Kidney (tissue), 14 donors: ENCODE measurements around the gene SH2B2. TPM values are rescaled to one million over a fixed set of nuclear protein-coding genes. Genes with fewer than 3 reads are reported as not detected.
A peak's percentile ranks its signal among the peaks of the same experiment; 100 is the strongest.

Experiments
- DNase-seq, 5 donors: peaks; one replicate each; pipeline ENCODE4 v3.0.0-alpha.2; 2013 to 2020
- FAIRE-seq: peaks from 2 replicates; lab custom pipeline; 2012; peaks lifted over from hg19 to GRCh38; lab: Jason Lieb, UNC
- H3K27ac ChIP-seq, 2 donors: one replicate each; pipeline ENCODE4 v1.7.0; 2013; ENCODE audit warnings: low read depth in 2 of 2, low read length in 2 of 2, inconsistent platforms in 1 of 2
- H3K27me3 ChIP-seq: one replicate; pipeline ENCODE4 v1.7.1; 2013; ENCODE audit warnings: low read length, inconsistent platforms; ENCODE audit not compliant: control insufficient read depth, insufficient read depth
- H3K36me3 ChIP-seq, 3 donors: one replicate each; pipeline versions ENCODE4 v1.7.0 to v1.7.1; 2013; ENCODE audit warnings: low read length in 3 of 3, control low read depth in 1 of 3, inconsistent platforms in 1 of 3; ENCODE audit not compliant: insufficient read depth in 3 of 3, control insufficient read depth in 2 of 3
- H3K4me1 ChIP-seq, 3 donors: one replicate each; pipeline versions ENCODE4 v1.7.0 to v1.7.1; 2013; ENCODE audit warnings: low read length in 3 of 3, inconsistent platforms in 1 of 3, low read depth in 1 of 3; ENCODE audit not compliant: control insufficient read depth in 2 of 3, insufficient read depth in 2 of 3
- H3K4me3 ChIP-seq, 3 donors: one replicate each; pipeline versions ENCODE4 v1.7.0 to v1.8.1; 2013; ENCODE audit warnings: low read length in 3 of 3, control low read depth in 1 of 3, inconsistent platforms in 1 of 3
- H3K9ac ChIP-seq, 3 donors: one replicate each; pipeline versions ENCODE4 v1.7.0 to v1.7.1; 2013; ENCODE audit warnings: low read length in 3 of 3, control low read depth in 1 of 3, inconsistent platforms in 1 of 3
- H3K9me3 ChIP-seq, 3 donors: one replicate each; pipeline versions ENCODE4 v1.7.0 to v1.7.1; 2013; ENCODE audit warnings: low read length in 3 of 3, control low read depth in 1 of 3, inconsistent platforms in 1 of 3; ENCODE audit not compliant: control insufficient read depth in 2 of 3, insufficient read depth in 1 of 3
- CTCF ChIP-seq: IDR thresholded peaks from 3 replicates; pipeline ENCODE4 v1.5.1; 2012; ENCODE audit warnings: mild to moderate bottlenecking, moderate library complexity, borderline replicate concordance; ENCODE audit not compliant: insufficient read depth; ENCODE audit errors: extremely low read depth
- intact Hi-C: fragments of 100-400 bp; cut with DNase I; formaldehyde crosslinking; loops from one replicate; pipeline ENCODE4 v1.11.1; 2022
- polyA plus RNA-seq: library from polyadenylated mRNA; stranded (reverse); fragments of 350-450 nt; fragmentation: Illumina TruSeq; extraction: RNeasy Lipid Tissue Mini Kit (QIAGEN cat#74804); gene quantifications from one replicate; pipeline ENCODE4 v1.2.3, GENCODE V29; 2014; ENCODE audit warnings: low read depth, low replicate concordance; ENCODE audit not compliant: insufficient read depth
- total RNA-seq: library from RNA; stranded (reverse); fragmentation: NEBNext Ultra II Directional; extraction: Animal tissue kit (Norgen Biotek cat#: 25700); gene quantifications from one replicate; pipeline ENCODE4 v1.2.1, GENCODE V29; 2021
- donor health status: control.
- donor health status: control.
- donor health status: control.
- donor health status: control.
- donor health status: control.
- donor health status: DM: yes; HTN: yes; CAD: no.
- donor health status: Normal renal cell carcinoma (clear cell type).

The SH2B2 gene
- total and polyA plus RNA-seq, 2 donors from 2014 or later = 4.5 to 11.0 TPM

GRCh38 chr7:102304668-102305067 lies 18.0 kb downstream of the SH2B2 start:
- H3K27ac ChIP-seq = no peak overlapping the region

DNA sequence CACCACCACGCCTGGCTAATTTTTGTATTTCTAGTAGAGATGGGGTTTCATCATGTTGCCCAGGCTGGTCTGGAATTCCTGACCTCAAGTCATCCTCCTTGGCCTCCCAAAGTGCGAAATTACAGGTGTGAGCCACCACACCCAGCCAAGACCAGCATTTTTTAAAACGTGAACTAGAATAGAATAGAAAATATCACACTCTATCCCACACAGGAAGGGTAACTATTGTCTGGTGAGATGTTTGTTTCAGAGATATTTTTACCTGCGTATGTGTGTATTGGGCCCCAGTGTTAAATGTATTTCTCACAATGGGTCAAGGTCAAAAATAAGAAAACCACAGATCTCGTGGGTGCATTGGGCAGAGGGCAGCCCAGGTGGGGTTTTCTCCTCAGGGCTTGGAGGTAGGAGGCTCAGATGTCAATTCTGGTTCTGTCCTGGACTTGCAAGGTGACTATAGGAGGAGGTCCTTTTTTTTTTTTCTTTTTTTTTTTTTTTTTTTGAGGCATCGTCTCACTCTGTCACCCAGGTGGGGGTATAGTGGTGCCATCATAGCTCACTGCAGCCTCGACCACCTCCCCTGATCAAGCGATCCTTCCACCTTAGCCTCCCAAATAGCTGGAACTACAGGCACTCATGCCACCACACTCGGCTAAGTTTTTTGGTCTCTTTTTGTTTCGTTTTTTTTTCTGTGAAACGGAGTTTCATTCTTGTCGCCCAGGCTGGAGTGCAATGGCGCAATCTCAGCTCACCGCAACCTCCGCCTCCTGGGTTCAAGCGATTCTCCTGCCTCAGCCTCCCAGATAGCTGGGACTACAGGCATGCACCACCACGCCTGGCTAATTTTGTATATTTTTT lies 19.0 kb downstream of the SH2B2 start:
- TF ChIP-seq CTCF = no peak
- Histone ChIP-seq H3K27me3 (no peaks in the 10 kb centered on the region), H3K9ac (no peak overlapping the region), H3K4me1 (peaks cover 0 to 6% (median 5%) of the 10 kb centered on the region in 3 donors), H3K4me3 (no peak overlapping the region), H3K9me3 (no peaks in the 10 kb centered on the region), H3K36me3 (no peaks in the 10 kb centered on the region), H3K27ac (no peak overlapping the region)
- intact Hi-C loops = no loop called here
- no peak for FAIRE-seq
- no peak for DNase-seq

More at GRCh38 chr7:102304668-102305067, 18.0 kb downstream of the SH2B2 start:
- Histone ChIP-seq H3K27me3 (no peaks in the 10 kb centered on the region), H3K36me3 (no peaks in the 10 kb centered on the region), H3K9ac (no peak overlapping the region), H3K9me3 (no peaks in the 10 kb centered on the region), H3K4me1 (peaks cover 0 to 6% (median 5%) of the 10 kb centered on the region in 3 donors), H3K4me3 (no peak overlapping the region)
- no peak for FAIRE-seq
- intact Hi-C loops = no loop called here
- DNase-seq = no peak
- TF ChIP-seq CTCF = no peak

DNA sequence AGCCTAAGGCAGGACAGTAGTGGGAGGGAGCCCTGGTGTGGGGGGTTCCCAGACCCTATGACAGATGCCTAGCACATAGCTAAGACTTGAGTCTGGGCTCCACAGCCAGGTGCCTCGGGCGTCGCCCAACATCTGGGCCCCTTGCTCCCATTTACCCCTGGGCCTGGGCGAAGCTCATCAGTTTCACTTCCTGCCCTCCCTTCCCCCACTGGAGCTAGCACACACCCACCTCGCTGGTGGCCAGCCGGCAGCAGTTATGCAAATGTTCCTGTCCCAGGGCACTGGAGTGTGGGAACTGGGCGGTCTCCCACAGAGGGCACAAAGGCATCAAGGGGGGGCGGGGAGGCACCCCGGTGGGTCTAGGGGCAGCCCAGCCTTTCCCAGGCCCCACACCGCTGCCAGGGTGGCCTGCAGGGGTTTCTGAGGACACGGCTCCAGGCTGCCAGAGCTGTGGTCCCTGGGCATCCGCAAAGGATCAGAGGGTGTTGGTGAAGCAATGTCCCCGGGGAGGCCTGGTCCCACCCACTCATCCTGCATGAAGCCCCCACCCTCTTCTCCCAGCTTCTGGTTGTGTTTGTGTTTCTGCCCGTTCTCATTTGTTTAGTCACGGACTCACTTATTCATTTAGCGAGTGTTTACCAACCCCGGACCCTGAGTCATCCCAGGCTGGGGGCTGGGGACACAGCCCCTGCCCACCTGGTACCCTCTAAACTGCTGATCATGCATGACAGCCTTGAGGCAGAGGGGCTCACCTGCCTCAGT lies 20.4 kb downstream of the SH2B2 start:
- no peaks in the 10 kb centered on the region for H3K36me3 ChIP-seq
- no peaks in the 10 kb centered on the region for H3K9me3 ChIP-seq
- H3K27me3 ChIP-seq = no peaks in the 10 kb centered on the region
- no peak for TF ChIP-seq CTCF
- DNase-seq (peak; percentile 89 to 94 (median 90)), FAIRE-seq (no peak)
- peaks cover 0 to 6% (median 5%) of the 10 kb centered on the region in 3 donors for H3K4me1 ChIP-seq
- intact Hi-C loops = no loop called here
- no peak overlapping the region for H3K9ac ChIP-seq
- peak overlapping the region in 1 of 3 donors; percentile 21 for H3K4me3 ChIP-seq
- H3K27ac ChIP-seq = no peak overlapping the region
